GM06990 (cell line): ENCODE measurements around the gene POLR2F.

Experiments
- DNase-seq: peaks from one replicate; pipeline ENCODE4 v3.0.0-alpha.2; 2011; ENCODE audit not compliant: insufficient read length; ENCODE audit errors: extremely low read depth
- H3K27me3 ChIP-seq: replicated peaks from 2 replicates; pipeline ENCODE4 v1.6.0; 2011; ENCODE audit warnings: low read length; ENCODE audit not compliant: control insufficient read depth, insufficient read depth
- H3K36me3 ChIP-seq: 2 replicates; pipeline ENCODE4 v1.5.1; 2011; ENCODE audit warnings: low read length; ENCODE audit not compliant: control insufficient read depth, insufficient read depth
- H3K4me3 ChIP-seq: replicated peaks from 2 replicates; pipeline ENCODE4 v1.5.1; 2011; ENCODE audit warnings: low read depth, mild to moderate bottlenecking, control low read depth, low read length
- TF ChIP-seq, protein P1 (sequence below): IDR thresholded peaks from 2 replicates; pipeline ENCODE4 v1.5.1; 2011; ENCODE audit warnings: low read length, control low read depth, mild to moderate bottlenecking, inconsistent platforms; ENCODE audit not compliant: insufficient read depth, poor library complexity, severe bottlenecking

Gene POLR2F

DNA sequence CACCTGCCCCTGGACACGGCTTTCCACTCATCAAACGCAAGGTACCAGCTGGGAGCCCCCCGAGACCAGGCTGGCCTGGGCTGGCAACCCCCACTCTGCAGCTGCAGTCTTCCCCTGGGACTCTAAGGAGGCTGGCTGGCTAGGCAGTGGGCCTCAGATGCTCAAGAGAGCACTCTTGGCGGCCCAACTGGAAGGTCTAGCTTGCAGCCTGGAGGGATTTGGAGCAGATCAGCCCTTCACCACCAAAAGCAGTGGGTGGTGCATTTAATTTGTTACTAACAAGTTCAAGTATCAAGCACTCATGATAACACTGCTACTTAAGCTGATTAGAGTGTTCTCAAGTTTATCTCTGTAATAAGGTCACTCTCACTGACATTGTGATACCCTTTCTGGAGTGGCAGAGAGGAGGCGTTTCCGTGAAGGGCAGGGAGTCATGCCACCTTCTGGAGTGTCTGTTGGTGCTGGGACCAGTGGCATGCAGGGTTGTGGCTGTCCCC lies 21.6 kb upstream of the POLR2F start:
- TF ChIP-seq, protein P1, sequence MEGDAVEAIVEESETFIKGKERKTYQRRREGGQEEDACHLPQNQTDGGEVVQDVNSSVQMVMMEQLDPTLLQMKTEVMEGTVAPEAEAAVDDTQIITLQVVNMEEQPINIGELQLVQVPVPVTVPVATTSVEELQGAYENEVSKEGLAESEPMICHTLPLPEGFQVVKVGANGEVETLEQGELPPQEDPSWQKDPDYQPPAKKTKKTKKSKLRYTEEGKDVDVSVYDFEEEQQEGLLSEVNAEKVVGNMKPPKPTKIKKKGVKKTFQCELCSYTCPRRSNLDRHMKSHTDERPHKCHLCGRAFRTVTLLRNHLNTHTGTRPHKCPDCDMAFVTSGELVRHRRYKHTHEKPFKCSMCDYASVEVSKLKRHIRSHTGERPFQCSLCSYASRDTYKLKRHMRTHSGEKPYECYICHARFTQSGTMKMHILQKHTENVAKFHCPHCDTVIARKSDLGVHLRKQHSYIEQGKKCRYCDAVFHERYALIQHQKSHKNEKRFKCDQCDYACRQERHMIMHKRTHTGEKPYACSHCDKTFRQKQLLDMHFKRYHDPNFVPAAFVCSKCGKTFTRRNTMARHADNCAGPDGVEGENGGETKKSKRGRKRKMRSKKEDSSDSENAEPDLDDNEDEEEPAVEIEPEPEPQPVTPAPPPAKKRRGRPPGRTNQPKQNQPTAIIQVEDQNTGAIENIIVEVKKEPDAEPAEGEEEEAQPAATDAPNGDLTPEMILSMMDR: no peak
- Histone ChIP-seq H3K4me3 (no peak overlapping the region), H3K27me3 (no peaks in the 10 kb centered on the region), H3K36me3 (peaks cover 12% of the 10 kb centered on the region)
- DNase-seq: no peak

DNA sequence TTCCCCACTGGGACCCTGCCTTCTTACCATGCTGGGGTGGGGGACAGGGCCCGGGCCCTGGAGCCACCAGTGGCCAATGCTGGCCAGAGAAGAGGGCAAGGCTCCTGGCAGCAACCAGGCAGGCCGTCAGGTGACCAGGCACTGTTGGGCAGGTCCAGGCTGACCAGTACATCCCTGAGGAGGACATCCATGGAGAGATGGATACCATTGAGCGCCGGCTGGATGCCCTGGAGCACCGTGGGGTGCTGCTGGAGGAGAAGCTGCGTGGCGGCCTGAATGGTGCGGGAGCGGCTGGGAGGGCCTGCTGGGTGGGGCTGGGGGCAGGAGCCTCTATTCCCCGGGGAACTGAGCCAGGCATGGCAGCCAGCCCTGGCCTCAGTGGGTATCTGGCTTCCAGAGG lies 21.1 kb upstream of the POLR2F start:
- H3K27me3 ChIP-seq: no peaks in the 10 kb centered on the region
- peaks cover 13% of the 10 kb centered on the region for H3K36me3 ChIP-seq
- TF ChIP-seq, protein P1: no peak
- no peak for DNase-seq
- H3K4me3 ChIP-seq: no peak overlapping the region

DNA sequence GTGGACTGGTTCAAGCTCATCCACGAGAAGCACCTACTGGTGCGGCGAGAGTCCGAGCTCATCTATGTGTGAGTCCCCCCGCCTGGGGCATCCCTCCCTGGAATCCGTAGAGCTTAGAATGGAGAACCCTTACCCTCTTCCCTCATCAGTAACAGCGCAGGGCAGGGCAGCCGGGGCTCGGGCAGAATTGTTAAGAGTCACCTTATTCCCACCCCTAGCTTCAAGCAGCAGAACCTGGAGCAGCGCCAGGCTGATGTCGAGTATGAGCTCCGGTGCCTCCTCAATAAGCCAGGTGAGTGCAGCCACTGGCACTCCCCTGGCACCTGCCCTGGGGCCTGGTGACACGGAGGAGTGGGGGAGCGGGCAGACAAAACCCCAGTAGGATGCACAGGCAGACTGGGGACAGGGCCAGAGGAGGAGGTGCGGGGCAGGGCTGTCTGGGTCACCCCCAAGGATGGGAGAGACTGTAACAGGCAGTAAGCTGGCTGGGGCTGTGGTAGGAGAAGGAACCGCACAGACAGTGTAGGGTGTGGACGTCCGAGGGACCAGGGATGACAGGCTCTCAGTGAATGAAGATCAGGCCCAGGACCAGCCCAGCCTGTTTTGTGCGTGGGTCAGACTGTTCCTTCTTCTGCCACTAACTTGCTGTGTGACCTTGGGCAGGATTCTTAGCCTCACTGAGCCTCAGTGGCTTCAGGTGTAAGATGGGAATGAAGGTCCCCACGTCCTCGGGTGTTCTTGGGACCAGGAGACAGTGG lies 20.5 kb upstream of the POLR2F start:
- no peak for DNase-seq
- H3K4me3 ChIP-seq: no peak overlapping the region
- TF ChIP-seq, protein P1: no peak
- H3K36me3 ChIP-seq: peaks cover 16% of the 10 kb centered on the region
- no peaks in the 10 kb centered on the region for H3K27me3 ChIP-seq

DNA sequence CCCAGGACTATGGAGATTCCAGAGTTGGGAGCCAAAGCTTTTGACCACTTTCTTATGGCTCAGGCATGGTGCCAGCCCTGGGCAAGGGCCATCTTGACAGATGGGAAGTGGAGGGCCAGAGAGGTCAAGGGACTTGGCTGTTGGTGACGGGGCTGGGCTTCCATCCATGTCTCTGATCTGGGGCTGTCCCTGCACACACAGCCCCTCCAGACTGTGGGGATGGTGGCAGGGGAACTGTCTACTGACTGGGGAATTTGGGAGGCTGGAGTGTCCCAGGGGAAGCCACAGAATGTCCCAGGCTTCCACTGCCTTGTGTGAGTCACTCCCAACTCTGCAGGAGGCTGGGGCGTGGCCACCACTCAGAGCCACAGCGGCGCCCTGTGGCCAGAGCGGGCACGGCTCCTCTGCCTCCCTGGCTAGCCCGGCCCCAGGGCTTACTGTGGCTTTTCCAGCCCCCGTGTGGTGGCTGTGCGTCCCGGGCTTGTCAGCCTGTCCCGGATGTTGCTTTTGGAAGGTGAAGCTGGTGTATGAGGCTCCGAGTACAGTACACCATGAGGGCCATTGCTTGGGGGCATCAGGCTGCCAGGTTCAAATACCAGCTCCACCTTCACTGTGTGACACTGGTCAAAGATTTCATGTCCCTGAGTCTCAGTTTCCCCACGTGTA lies 19.7 kb upstream of the POLR2F start:
- Histone ChIP-seq H3K27me3 (no peaks in the 10 kb centered on the region), H3K4me3 (no peak overlapping the region), H3K36me3 (peaks cover 17% of the 10 kb centered on the region)
- peak; percentile 83 for DNase-seq
- TF ChIP-seq, protein P1: peak; percentile 100

DNA sequence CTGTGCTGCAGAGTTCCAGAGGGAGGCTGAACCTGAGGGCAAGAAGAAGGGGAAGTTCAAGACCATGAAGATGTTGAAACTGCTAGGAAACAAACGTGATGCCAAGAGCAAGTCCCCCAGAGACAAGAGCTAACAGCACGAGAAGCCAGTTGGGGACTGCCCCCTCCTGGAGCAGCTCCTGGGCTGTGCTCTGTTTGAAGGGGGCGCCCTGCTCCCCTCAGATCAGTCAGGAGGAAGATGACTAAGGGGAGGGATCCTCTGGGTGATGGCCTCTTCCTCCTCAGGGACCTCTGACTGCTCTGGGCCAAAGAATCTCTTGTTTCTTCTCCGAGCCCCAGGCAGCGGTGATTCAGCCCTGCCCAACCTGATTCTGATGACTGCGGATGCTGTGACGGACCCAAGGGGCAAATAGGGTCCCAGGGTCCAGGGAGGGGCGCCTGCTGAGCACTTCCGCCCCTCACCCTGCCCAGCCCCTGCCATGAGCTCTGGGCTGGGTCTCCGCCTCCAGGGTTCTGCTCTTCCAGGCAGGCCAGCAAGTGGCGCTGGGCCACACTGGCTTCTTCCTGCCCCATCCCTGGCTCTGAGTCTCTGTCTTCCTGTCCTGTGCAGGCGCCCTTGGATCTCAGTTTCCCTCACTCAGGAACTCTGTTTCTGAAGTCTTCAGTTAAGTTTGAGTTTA lies 12.7 kb upstream of the POLR2F start:
- H3K4me3 ChIP-seq: no peak overlapping the region
- DNase-seq: no peak
- TF ChIP-seq, protein P1: no peak
- no peaks in the 10 kb centered on the region for H3K27me3 ChIP-seq
- H3K36me3 ChIP-seq: peaks cover 15% of the 10 kb centered on the region
